HG02970 (cell line): Measurements from ENCODE around the gene UBE4B.
"Not testable (repeated sequence)": the region's sequence is repeated elsewhere in the genome, so short reads cannot be mapped to it uniquely, and the experiment has no call there.

Experiments
- ATAC-seq: cut with Tn5 transposase; IDR thresholded peaks from one replicate; pipeline ENCODE4 v1.9.1; 2021; ENCODE audit warnings: mild to moderate bottlenecking, moderate library complexity, moderate number of reproducible peaks; ENCODE audit not compliant: unreplicated experiment, low FRiP score

The UBE4B gene

GRCh38 chr1:10068605-10069294 is 36.0 kb downstream of the UBE4B start:
- no peak for ATAC-seq

GRCh38 chr1:10070206-10070605 is 37.4 kb downstream of the UBE4B start:
- ATAC-seq, result no peak

GRCh38 chr1:10071640-10072039 is 38.9 kb downstream of the UBE4B start:
- ATAC-seq, result no peak

GRCh38 chr1:10073371-10073770 is 40.6 kb downstream of the UBE4B start:
- ATAC-seq, result not testable (repeated sequence)

- no peak for ATAC-seq
Observed at GRCh38 chr1:10074059-10074851, 41.5 kb downstream of the UBE4B start.

- ATAC-seq, result no peak
Observed at GRCh38 chr1:10074852-10075730, 42.3 kb downstream of the UBE4B start.

GRCh38 chr1:10075732-10076131 is 43.0 kb downstream of the UBE4B start:
- no peak for ATAC-seq

GRCh38 chr1:10078494-10078893 is 45.7 kb downstream of the UBE4B start:
- no peak for ATAC-seq

GRCh38 chr1:10080523-10080922 is 47.8 kb downstream of the UBE4B start:
- ATAC-seq, result no peak

- ATAC-seq, result no peak
Observed at GRCh38 chr1:10082785-10083479, 50.2 kb downstream of the UBE4B start.

GRCh38 chr1:10084045-10084444 is 51.3 kb downstream of the UBE4B start:
- no peak for ATAC-seq

GRCh38 chr1:10085076-10085475 is 52.3 kb downstream of the UBE4B start:
- ATAC-seq, result no peak

GRCh38 chr1:10087210-10087609 is 54.5 kb downstream of the UBE4B start:
- ATAC-seq, result no peak

GRCh38 chr1:10101929-10102328 is 69.2 kb downstream of the UBE4B start:
- no peak for ATAC-seq

- ATAC-seq, result no peak
Observed at GRCh38 chr1:10103193-10103592, 70.4 kb downstream of the UBE4B start.

- no peak for ATAC-seq
Observed at GRCh38 chr1:10104834-10105233, 72.1 kb downstream of the UBE4B start.

GRCh38 chr1:10105484-10105883 is 72.7 kb downstream of the UBE4B start:
- no peak for ATAC-seq

- ATAC-seq, result no peak
Observed at GRCh38 chr1:10106241-10106640, 73.5 kb downstream of the UBE4B start.

- no peak for ATAC-seq
Observed at GRCh38 chr1:10106756-10107475, 74.2 kb downstream of the UBE4B start.

GRCh38 chr1:10107476-10107847 is 74.7 kb downstream of the UBE4B start:
- ATAC-seq, result not testable (repeated sequence)
